Fibroblast of lung (primary cell): Measurements from ENCODE around the gene LOXHD1. TPM values are rescaled to one million over a fixed set of nuclear protein-coding genes. Genes with fewer than 3 reads are reported as not detected.

Experiments used
- DNase-seq, 2 donors: peaks; one replicate each; pipeline versions ENCODE4 v3.0.0 to v3.0.0-alpha.2; 2010; ENCODE audit warnings: low read depth in 2 of 2
- H2AFZ ChIP-seq: 2 replicates; pipeline ENCODE4 v1.5.1; 2012; ENCODE audit warnings: low read length, control low read depth, inconsistent platforms
- H3K27ac ChIP-seq: 2 replicates; pipeline ENCODE4 v1.5.1; 2011; ENCODE audit warnings: low read length, control low read depth; ENCODE audit not compliant: insufficient read depth
- H3K27me3 ChIP-seq: 2 replicates; pipeline ENCODE4 v1.5.1; 2011; ENCODE audit warnings: mild to moderate bottlenecking, low read length; ENCODE audit not compliant: control insufficient read depth, insufficient read depth
- H3K36me3 ChIP-seq: 2 replicates; pipeline ENCODE4 v1.5.1; 2011; ENCODE audit warnings: low read length; ENCODE audit not compliant: control insufficient read depth, insufficient read depth
- H3K4me1 ChIP-seq: 2 replicates; pipeline ENCODE4 v1.5.1; 2011; ENCODE audit warnings: low read length; ENCODE audit not compliant: control insufficient read depth, insufficient read depth; ENCODE audit errors: extremely low read depth
- H3K4me2 ChIP-seq: 2 replicates; pipeline ENCODE4 v1.5.1; 2011; ENCODE audit warnings: low read length, control low read depth; ENCODE audit not compliant: insufficient read depth; ENCODE audit errors: extremely low read depth
- H3K4me3 ChIP-seq, 4 experiments: fragments of 200-600 bp in 1 of 4; sonication (generic) in 1 of 4; replicated peaks in 1 of 4; 2 replicates each; pipeline ENCODE4 v1.5.1; 2011 to 2016; ENCODE audit warnings: low read length in 4 of 4, low read depth in 3 of 4, mild to moderate bottlenecking in 3 of 4, control low read depth in 2 of 4, inconsistent platforms in 1 of 4, mixed read lengths in 1 of 4; ENCODE audit not compliant: insufficient read depth in 1 of 4; ENCODE audit errors: control extremely low read depth in 1 of 4
- H3K79me2 ChIP-seq: 2 replicates; pipeline ENCODE4 v1.5.1; 2012; ENCODE audit warnings: mild to moderate bottlenecking, low read length, inconsistent platforms; ENCODE audit not compliant: control insufficient read depth, insufficient read depth
- H3K9ac ChIP-seq: 2 replicates; pipeline ENCODE4 v1.5.1; 2011; ENCODE audit warnings: mild to moderate bottlenecking, low read length, control low read depth; ENCODE audit not compliant: insufficient read depth
- H3K9me3 ChIP-seq: 2 replicates; pipeline ENCODE4 v1.5.1; 2012; ENCODE audit warnings: low read depth, low read length; ENCODE audit not compliant: control insufficient read depth, insufficient read depth
- H4K20me1 ChIP-seq: 2 replicates; pipeline ENCODE4 v1.5.1; 2011; ENCODE audit warnings: low read length; ENCODE audit not compliant: control insufficient read depth, insufficient read depth; ENCODE audit errors: extremely low read depth
- CTCF ChIP-seq, 2 donors: IDR thresholded peaks in 1 of 2; conservative IDR thresholded peaks in 1 of 2; 1 replicate in 1 of 2; 2 replicates in 1 of 2; pipeline ENCODE4 v1.5.1; 2011 to 2012; ENCODE audit warnings: low read length in 2 of 2, control low read depth in 1 of 2, inconsistent platforms in 1 of 2, low read depth in 1 of 2, mild to moderate bottlenecking in 1 of 2
- EZH2 ChIP-seq: IDR thresholded peaks from 2 replicates; pipeline ENCODE4 v1.5.1; 2012; ENCODE audit warnings: low read length, control low read depth, mild to moderate bottlenecking; ENCODE audit errors: missing control alignments
- polyA plus RNA-seq, 2 donors: library from polyadenylated mRNA; depleted of rRNA in 1 of 2; stranded (reverse) in 1 of 2; unstranded in 1 of 2; fragments of >200 nt; gene quantifications; 2 replicates each; pipeline ENCODE4 v1.2.1, GENCODE V29; 2011 to 2012; ENCODE audit warnings: missing spikeins in 1 of 2
- total RNA-seq: library from RNA; depleted of rRNA; stranded (reverse); fragments of >200 nt; gene quantifications from 2 replicates; pipeline ENCODE4 v1.2.1, GENCODE V29; 2014

LOXHD1 gene
- total and polyA plus RNA-seq, 2 donors (not counting 1 experiment from before 2014, with no cell fraction given): not detected

GRCh38 chr18:46538376-46538775 lies 118.6 kb downstream of the LOXHD1 start:
- H3K9ac ChIP-seq: no peak overlapping the region

GRCh38 chr18:46536215-46536874 lies 120.7 kb downstream of the LOXHD1 start:
- Histone ChIP-seq H3K4me3 (no peak overlapping the region), H3K27me3 (no peaks in the 10 kb centered on the region), H3K27ac (no peak overlapping the region), H3K36me3 (no peaks in the 10 kb centered on the region), H3K4me1 (no peaks in the 10 kb centered on the region), H2AFZ (no peak overlapping the region), H3K79me2 (no peaks in the 10 kb centered on the region), H3K9ac (no peak overlapping the region), H3K9me3 (no peaks in the 10 kb centered on the region), H4K20me1 (no peaks in the 10 kb centered on the region), H3K4me2 (no peak overlapping the region)
- DNase-seq: peak in 1 of 2 donors; percentile 55
- no peak for TF ChIP-seq CTCF (conservative IDR thresholded peaks at IDR 0.05 in 1 of 2, IDR thresholded peaks at IDR 0.05 in 1 of 2; ENCODE audit: low read depth in 1 of 2, low read length in 2 of 2)
- no peak for TF ChIP-seq EZH2

More at GRCh38 chr18:46538376-46538775, 118.6 kb downstream of the LOXHD1 start:
- Histone ChIP-seq H2AFZ (no peak overlapping the region), H3K36me3 (no peaks in the 10 kb centered on the region), H3K27ac (no peak overlapping the region), H3K4me1 (no peaks in the 10 kb centered on the region), H3K79me2 (no peaks in the 10 kb centered on the region), H3K4me3 (no peak overlapping the region), H3K9me3 (no peaks in the 10 kb centered on the region), H3K4me2 (no peak overlapping the region), H3K27me3 (no peaks in the 10 kb centered on the region), H4K20me1 (no peaks in the 10 kb centered on the region)
- TF ChIP-seq EZH2: no peak
- no peak for TF ChIP-seq CTCF (conservative IDR thresholded peaks at IDR 0.05 in 1 of 2, IDR thresholded peaks at IDR 0.05 in 1 of 2; ENCODE audit: low read depth in 1 of 2, low read length in 2 of 2)
- DNase-seq: no peak

- H3K36me3 ChIP-seq: no peaks in the 10 kb centered on the region
- H2AFZ ChIP-seq: no peak overlapping the region
- no peak overlapping the region for H3K4me2 ChIP-seq
- no peaks in the 10 kb centered on the region for H3K27me3 ChIP-seq
- no peak for DNase-seq
- H3K27ac ChIP-seq: no peak overlapping the region
- H3K4me1 ChIP-seq: no peaks in the 10 kb centered on the region
- no peaks in the 10 kb centered on the region for H4K20me1 ChIP-seq
- H3K79me2 ChIP-seq: no peaks in the 10 kb centered on the region
- H3K9me3 ChIP-seq: no peaks in the 10 kb centered on the region
- no peak for TF ChIP-seq CTCF (conservative IDR thresholded peaks at IDR 0.05 in 1 of 2, IDR thresholded peaks at IDR 0.05 in 1 of 2; ENCODE audit: low read depth in 1 of 2, low read length in 2 of 2)
- H3K4me3 ChIP-seq: no peak overlapping the region
- H3K9ac ChIP-seq: no peak overlapping the region
Measured at GRCh38 chr18:46531482-46531881, 125.5 kb downstream of the LOXHD1 start.
